WTC11 (cell line): ENCODE data around the gene FOXL2. TPM values are rescaled to one million over a fixed set of nuclear protein-coding genes. Genes with fewer than 3 reads are reported as not detected.

Source experiments
- ATAC-seq: fragments of 200-7000 bp; cut with Tn5 transposase; 2 replicates; pipeline ENCODE4 v1.10.0; 2021; ENCODE audit warnings: mild to moderate bottlenecking, moderate library complexity
- CTCF ChIA-PET: fragments of 300-600 bp; sonication (Branson Sonifier 250); formaldehyde crosslinking; loops from one replicate; lab custom pipeline; 2021; ENCODE audit warnings: antibody characterized with exemption; lab: Charles Lee
- POLR2A ChIA-PET: fragments of 350-600 bp; sonication (Branson Sonifier 250); formaldehyde crosslinking; loops from one replicate; lab custom pipeline; 2021; ENCODE audit warnings: antibody characterized with exemption; lab: Charles Lee
- DNase-seq: peaks from one replicate; pipeline ENCODE4 v3.0.0; 2021; ENCODE audit warnings: low spot score
- H3K27ac Mint-ChIP-seq: 2 replicates; pipeline ENCODE4 v1.8.0; 2021; ENCODE audit warnings: mixed read lengths
- H3K27me3 Mint-ChIP-seq: 2 replicates; pipeline ENCODE4 v1.8.0; 2021; ENCODE audit warnings: low read depth, mild to moderate bottlenecking, moderate library complexity, mixed read lengths
- H3K36me3 Mint-ChIP-seq: 2 replicates; pipeline ENCODE4 v1.8.0; 2021; ENCODE audit warnings: mixed read lengths
- H3K4me1 Mint-ChIP-seq: 2 replicates; pipeline ENCODE4 v1.8.0; 2022; ENCODE audit warnings: mixed read lengths
- H3K4me3 Mint-ChIP-seq: 2 replicates; pipeline ENCODE4 v1.8.0; 2021; ENCODE audit warnings: mild to moderate bottlenecking, moderate library complexity, mixed read lengths
- H3K9me3 Mint-ChIP-seq: 2 replicates; pipeline ENCODE4 v1.8.0; 2021; ENCODE audit warnings: mixed read lengths
- CTCF ChIP-seq: fragments of 200-600 bp; IDR thresholded peaks from 2 replicates; pipeline ENCODE4 v1.8.0; 2022; ENCODE audit warnings: antibody characterized with exemption
- E2F1 ChIP-seq: sonication (generic); formaldehyde crosslinking; IDR thresholded peaks from 2 replicates; pipeline ENCODE4 v1.8.0; 2022; ENCODE audit warnings: mild to moderate bottlenecking, missing genetic modification reagents
- ELF4 ChIP-seq: sonication (generic); formaldehyde crosslinking; IDR thresholded peaks from 2 replicates; pipeline ENCODE4 v1.8.1; 2022; ENCODE audit warnings: low read depth, mild to moderate bottlenecking, moderate library complexity, missing genetic modification reagents
- FOXK1 ChIP-seq: sonication (generic); formaldehyde crosslinking; IDR thresholded peaks from 2 replicates; pipeline ENCODE4 v1.8.0; 2022; ENCODE audit warnings: mild to moderate bottlenecking, moderate library complexity, missing genetic modification reagents
- GTF2I ChIP-seq: fragments of 250-450 bp; sonication (Bioruptor Pico); conservative IDR thresholded peaks from 2 replicates; pipeline ENCODE4 v1.4.0; 2021; ENCODE audit warnings: mild to moderate bottlenecking
- PRDM15 ChIP-seq: sonication (generic); formaldehyde crosslinking; IDR thresholded peaks from 2 replicates; pipeline ENCODE4 v1.8.0; 2022; ENCODE audit warnings: missing genetic modification reagents
- SMAD3 ChIP-seq: sonication (generic); formaldehyde crosslinking; IDR thresholded peaks from 2 replicates; pipeline ENCODE4 v1.8.0; 2022; ENCODE audit warnings: missing genetic modification reagents, mild to moderate bottlenecking, borderline replicate concordance
- SP1 ChIP-seq: sonication (generic); formaldehyde crosslinking; conservative IDR thresholded peaks from 2 replicates; pipeline ENCODE4 v1.8.1; 2022; ENCODE audit warnings: missing genetic modification reagents
- USF1 ChIP-seq: sonication (generic); formaldehyde crosslinking; IDR thresholded peaks from 2 replicates; pipeline ENCODE4 v1.8.0; 2022; ENCODE audit warnings: mild to moderate bottlenecking, missing genetic modification reagents
- ZNF263 ChIP-seq: sonication (generic); formaldehyde crosslinking; IDR thresholded peaks from 2 replicates; pipeline ENCODE4 v1.8.1; 2022; ENCODE audit warnings: low read depth, mild to moderate bottlenecking, moderate library complexity, missing genetic modification reagents
- ZNF281 ChIP-seq: sonication (generic); formaldehyde crosslinking; IDR thresholded peaks from 2 replicates; pipeline ENCODE4 v1.8.0; 2023; ENCODE audit warnings: mild to moderate bottlenecking, missing genetic modification reagents
- ZNF317 ChIP-seq: sonication (generic); formaldehyde crosslinking; IDR thresholded peaks from 2 replicates; pipeline ENCODE4 v1.8.1; 2023; ENCODE audit warnings: low read depth, mild to moderate bottlenecking, moderate library complexity, missing genetic modification reagents, borderline replicate concordance
- total RNA-seq: library from RNA; stranded (reverse); gene quantifications from 3 replicates; pipeline ENCODE4 v1.2.3, GENCODE V29; 2021
- TF ChIP-seq, protein P1 (sequence below): fragments of 250-450 bp; sonication (Bioruptor Pico); IDR thresholded peaks from 2 replicates; pipeline ENCODE4 v1.9.0; 2021; ENCODE audit warnings: moderate library complexity, mild to moderate bottlenecking, inconsistent platforms, borderline replicate concordance
- TF ChIP-seq, protein P2 (sequence below): sonication (generic); formaldehyde crosslinking; IDR thresholded peaks from 2 replicates; pipeline ENCODE4 v1.8.0; 2023; ENCODE audit warnings: missing genetic modification reagents
- TF ChIP-seq, protein P3 (sequence below): sonication (generic); formaldehyde crosslinking; IDR thresholded peaks from 2 replicates; pipeline ENCODE4 v1.8.1; 2023; ENCODE audit warnings: mild to moderate bottlenecking, moderate library complexity, missing genetic modification reagents
- TF ChIP-seq, protein P4 (sequence below): fragments of 250-450 bp; sonication (Bioruptor Pico); conservative IDR thresholded peaks from 2 replicates; pipeline ENCODE4 v1.9.0; 2021; ENCODE audit warnings: mild to moderate bottlenecking

The FOXL2 gene
- total RNA-seq, 1 experiment from 2014 or later = 1.4 TPM

- Mint-ChIP-seq H3K36me3 (no peaks in the 10 kb centered on the region; the same call in 1 of the 2 replicates), H3K9me3 (no peaks in the 10 kb centered on the region), H3K4me1 (peaks cover 64% of the 10 kb centered on the region), H3K27ac (no peak overlapping the region), H3K27me3 (peaks cover 100% of the 10 kb centered on the region), H3K4me3 (no peak overlapping the region)
- ATAC-seq (no peak), DNase-seq (peak; percentile 8)
- ChIA-PET CTCF (interaction anchor here (0.5 to 7.4 kb wide), 13 partner anchors 8 to 615 kb away, joined by 3 to 158 read pairs (median 6); partner anchors contain the start of genes CEP70, FOXL2 and FOXL2NB), POLR2A (no interaction called here)
- TF ChIP-seq, protein P1, sequence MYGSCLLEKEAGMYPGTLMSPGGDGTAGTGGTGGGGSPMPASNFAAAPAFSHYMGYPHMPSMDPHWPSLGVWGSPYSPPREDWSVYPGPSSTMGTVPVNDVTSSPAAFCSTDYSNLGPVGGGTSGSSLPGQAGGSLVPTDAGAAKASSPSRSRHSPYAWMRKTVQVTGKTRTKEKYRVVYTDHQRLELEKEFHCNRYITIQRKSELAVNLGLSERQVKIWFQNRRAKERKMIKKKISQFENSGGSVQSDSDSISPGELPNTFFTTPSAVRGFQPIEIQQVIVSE = no peak
- TF ChIP-seq PRDM15 (CRISPR knock-in tag) (no peak), CTCF (no peak), SMAD3 (CRISPR knock-in tag) (no peak), GTF2I (CRISPR knock-in tag) (no peak), ZNF317 (CRISPR knock-in tag) (no peak), USF1 (CRISPR knock-in tag) (no peak), ELF4 (no peak), ZNF281 (CRISPR knock-in tag) (no peak), FOXK1 (CRISPR knock-in tag) (no peak), ZNF263 (CRISPR knock-in tag) (no peak), SP1 (CRISPR knock-in tag) (no peak), E2F1 (CRISPR knock-in tag) (no peak)
- TF ChIP-seq, protein P2, sequence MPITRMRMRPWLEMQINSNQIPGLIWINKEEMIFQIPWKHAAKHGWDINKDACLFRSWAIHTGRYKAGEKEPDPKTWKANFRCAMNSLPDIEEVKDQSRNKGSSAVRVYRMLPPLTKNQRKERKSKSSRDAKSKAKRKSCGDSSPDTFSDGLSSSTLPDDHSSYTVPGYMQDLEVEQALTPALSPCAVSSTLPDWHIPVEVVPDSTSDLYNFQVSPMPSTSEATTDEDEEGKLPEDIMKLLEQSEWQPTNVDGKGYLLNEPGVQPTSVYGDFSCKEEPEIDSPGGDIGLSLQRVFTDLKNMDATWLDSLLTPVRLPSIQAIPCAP = no peak
- TF ChIP-seq, protein P3, sequence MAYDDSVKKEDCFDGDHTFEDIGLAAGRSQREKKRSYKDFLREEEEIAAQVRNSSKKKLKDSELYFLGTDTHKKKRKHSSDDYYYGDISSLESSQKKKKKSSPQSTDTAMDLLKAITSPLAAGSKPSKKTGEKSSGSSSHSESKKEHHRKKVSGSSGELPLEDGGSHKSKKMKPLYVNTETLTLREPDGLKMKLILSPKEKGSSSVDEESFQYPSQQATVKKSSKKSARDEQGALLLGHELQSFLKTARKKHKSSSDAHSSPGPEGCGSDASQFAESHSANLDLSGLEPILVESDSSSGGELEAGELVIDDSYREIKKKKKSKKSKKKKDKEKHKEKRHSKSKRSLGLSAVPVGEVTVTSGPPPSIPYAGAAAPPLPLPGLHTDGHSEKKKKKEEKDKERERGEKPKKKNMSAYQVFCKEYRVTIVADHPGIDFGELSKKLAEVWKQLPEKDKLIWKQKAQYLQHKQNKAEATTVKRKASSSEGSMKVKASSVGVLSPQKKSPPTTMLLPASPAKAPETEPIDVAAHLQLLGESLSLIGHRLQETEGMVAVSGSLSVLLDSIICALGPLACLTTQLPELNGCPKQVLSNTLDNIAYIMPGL (CRISPR knock-in tag) = no peak
- TF ChIP-seq, protein P4, sequence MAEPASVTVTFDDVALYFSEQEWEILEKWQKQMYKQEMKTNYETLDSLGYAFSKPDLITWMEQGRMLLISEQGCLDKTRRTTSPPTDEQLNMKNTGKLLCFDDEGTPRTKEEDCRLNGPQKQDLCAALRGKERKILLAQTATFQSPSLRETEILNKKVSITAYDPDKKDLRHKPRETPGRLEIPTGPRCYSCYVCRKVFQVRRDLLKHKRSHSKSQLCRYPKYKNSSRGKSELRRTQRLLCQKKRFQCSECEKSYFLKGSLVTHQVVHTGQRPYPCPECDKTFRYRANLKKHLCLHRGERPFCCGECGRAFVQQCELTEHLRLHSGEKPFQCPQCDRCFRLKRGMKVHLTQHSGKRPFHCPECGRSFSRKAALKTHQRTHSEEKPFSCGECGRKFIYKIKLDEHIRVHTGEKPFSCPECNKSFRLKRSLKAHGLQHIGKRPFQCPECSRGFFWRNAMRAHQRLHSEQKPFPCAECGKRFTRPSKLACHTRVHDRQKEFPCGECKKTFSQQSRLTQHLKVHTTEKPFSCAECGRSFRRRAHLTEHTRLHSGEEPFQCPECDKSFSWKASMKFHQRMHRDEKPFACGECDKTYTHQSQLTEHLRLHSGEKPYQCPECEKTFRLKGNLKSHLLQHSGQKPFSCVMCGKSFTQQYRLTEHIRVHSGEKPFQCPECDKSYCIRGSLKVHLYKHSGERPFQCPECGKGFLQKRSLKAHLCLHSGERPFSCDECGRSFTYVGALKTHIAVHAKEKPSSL (CRISPR knock-in tag) = no peak
Observed at GRCh38 chr3:138940446-138940845, 6.5 kb downstream of the FOXL2 start.
